ENCODE results near the gene GXYLT2.
"Not testable (repeated sequence)": the region's sequence is repeated elsewhere in the genome, so short reads cannot be mapped to it uniquely, and the experiment has no call there.

The GXYLT2 gene

DNA sequence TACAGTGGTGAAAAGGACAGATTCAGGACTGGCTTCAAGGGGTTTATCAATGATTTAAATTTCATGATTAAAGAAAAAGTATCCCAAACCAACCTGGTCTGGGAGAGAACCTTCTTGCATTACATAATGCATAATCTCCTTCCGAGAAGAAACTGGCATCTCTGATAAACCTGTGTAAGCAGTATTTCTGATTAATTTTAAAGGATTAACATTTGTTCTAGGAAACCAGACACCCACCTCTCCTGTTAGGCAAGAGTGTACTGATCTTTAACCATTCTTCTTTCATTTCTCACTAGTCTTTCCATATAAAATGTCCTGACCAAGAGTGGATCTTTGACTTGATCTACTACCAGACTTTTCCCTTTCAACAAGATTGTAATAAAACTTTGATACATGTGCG, 85.9 kb downstream of the GXYLT2 start:
- no peak for DNase-seq (ENCODE audit: low read depth in 2 of 2)

DNA sequence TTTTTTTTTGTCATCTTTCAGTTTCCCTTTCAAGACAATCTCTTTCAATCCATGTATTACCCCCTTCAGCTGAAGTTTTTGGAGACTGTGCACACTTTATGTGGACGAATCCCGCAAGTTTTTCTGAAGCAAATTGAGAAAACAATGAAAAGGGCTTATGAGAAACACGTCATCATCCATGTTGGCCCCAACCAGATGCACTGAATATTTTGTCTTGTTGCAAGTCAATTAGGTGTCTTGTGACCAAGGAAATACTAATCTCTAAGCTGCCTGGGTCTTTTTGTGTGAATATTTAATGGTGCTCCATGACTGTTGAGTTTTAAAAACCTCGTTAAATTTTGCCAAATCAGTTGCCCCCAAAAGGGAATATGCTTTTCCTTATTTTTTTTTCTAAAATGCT, 87.1 kb downstream of the GXYLT2 start:
- DNase-seq (ENCODE audit: low read depth in 2 of 2) = no peak

DNA sequence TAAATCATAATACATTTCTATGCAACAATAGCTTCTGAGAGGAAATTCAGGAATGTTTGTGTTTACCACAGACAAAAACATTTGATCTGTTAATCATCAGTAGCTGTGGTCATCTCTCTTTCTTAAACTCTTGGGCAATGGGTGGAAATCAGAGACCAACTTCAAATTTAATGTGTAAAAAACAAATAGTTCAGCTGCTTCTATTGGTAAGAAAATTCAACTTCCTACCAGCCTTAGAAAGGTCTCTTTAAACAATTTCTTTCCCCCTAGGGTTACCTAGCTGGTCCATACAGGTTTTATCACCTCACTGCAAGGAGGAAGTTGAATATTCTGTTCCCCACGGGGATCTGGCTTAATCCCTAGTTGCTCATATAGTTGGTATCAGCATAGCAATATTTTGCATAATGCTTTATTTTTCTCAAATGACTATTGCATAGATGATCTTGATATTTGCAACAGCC, 88.5 kb downstream of the GXYLT2 start:
- DNase-seq (ENCODE audit: low read depth in 2 of 2) = no peak

DNA sequence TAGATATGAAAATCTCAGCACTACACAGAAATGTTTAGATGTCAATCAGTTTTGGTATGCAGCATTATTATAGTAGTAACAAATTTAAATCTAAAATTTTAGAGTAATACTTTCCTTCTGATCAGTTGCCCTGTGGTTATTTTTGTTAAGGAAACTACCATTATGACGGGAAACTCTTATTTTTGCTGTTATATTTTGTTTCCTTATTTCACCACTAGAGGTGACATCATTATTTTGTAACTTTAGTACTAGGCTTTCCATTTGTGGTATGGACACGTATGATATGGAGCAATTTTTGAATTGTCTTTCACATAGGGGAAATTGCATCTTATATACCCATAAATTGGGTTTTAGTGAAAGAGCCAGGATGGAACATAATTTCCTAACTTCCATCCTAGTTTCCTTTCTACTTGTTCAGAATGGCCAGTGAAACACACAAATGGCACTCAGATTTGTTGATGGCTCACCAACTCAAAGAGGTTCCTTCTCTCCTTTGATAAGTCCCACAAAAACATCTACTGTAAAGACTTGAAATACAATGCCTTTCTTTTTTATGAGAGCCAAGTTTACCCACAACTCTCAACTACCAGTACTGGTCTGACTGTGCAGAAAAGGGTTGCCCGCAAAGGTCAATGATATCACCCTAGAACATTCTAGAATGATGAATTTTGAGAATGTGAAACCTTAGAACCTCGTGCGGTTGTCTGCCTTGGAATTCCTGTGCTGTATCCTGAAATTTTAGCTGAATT, 89.4 kb downstream of the GXYLT2 start:
- no peak for DNase-seq (ENCODE audit: low read depth in 2 of 2)

DNA sequence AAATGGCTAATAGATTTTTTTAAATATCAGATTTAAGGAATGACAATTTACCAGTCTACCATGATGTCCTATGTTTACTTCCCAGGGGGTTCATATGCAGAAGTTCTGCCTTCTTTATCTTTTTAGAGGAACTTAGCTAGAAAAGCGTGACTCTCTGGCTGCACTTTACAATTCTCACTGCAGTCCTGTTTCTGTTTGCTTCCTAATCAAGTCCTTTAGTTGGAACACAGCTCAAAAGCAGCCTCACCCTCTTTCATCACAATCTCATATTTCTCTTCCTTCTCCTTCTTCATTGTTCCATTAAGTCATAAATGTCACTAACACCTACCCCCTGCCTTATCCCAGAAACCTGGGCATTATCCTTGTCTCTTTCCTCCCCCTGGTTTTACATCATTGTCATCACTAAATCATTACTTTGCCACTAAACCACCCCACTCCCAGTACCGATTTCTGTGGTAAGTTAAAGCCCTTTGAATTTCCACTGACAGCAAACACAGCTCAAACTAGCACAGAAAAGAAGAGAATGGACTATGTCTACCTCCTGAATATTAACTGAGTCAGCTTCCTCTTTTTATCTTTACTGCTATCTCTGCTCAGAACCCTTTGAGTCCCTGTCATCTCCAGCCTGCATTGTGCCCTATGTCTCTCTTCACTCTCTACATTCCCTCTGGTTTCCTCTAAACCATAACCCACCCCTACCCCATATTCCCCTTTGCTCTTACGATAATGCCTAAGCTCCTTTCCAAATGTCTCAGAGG, 94.9 kb downstream of the GXYLT2 start:
- no peak for DNase-seq (ENCODE audit: low read depth in 2 of 2)

DNA sequence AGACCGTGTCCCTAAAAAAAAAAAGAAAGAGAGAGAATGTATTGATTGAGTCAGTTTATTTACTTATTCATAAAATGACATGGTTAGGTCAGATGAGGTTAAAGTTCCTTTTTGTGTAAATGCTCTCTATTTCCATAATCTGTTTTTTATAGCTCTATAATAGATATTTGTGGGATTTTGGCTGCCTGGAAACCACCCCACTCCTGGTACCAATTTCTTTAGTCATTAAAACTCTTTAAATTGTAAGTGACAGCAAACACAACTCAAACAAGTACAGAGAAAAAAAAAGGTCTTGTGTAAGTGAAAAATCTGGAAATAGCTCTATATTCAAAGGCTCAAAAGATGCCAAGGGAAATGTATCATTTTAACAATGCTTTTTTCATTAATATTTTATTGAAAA, 97.7 kb downstream of the GXYLT2 start:
- no peak for DNase-seq (ENCODE audit: low read depth in 2 of 2)

DNA sequence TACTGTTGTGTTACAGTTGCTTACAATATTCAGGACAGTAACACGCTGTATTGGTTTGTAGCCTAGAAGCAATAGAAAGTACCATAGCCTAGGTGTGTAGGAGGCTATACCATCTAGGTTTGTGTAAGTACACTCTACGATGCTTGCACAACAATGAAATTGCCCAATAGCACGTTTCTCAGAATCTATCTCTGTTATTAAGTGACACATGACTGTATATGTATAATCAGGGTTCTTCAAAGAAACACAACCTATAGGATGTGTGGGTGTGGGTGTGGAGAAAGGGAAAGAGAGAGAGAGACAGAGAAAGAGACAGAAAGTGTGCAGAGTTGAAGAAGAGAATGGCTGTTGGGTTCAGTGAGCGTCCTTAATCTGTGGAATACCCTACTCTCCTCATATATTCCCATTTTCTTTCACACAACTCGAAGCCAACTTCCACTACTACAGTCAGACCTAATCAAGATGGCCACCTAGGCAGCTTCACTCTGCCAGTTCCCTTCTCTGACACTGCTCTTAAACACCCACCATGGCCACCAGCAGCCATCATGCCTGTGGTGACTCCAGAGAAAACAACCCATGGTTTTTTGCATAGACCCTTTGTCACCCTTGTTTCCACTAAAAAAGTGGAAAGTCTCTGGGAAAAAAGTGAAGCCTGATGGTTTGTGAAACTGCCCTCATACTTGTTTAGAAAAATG, 103.0 kb downstream of the GXYLT2 start:
- DNase-seq (ENCODE audit: low read depth in 2 of 2) = no peak

DNA sequence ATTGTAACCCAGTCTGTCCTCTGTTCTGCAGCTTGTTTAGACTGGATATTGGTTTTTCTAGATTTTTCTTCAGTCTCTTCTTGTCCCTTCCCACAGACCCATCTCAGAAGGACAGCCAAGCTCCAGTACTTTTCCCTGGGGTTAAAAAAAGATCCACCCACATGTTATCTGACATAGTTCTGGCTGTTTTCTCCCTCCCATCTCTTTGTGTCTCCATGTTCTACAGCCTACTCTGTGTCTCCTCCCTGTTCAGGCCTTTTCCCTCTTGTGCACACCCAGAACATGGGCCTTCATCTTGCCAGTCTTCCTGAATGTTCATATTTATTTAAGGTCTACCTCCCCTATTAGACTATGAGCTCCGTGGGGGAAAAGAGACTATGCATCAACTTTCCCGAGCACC, 103.7 kb downstream of the GXYLT2 start:
- DNase-seq (ENCODE audit: low read depth in 2 of 2) = no peak

DNA sequence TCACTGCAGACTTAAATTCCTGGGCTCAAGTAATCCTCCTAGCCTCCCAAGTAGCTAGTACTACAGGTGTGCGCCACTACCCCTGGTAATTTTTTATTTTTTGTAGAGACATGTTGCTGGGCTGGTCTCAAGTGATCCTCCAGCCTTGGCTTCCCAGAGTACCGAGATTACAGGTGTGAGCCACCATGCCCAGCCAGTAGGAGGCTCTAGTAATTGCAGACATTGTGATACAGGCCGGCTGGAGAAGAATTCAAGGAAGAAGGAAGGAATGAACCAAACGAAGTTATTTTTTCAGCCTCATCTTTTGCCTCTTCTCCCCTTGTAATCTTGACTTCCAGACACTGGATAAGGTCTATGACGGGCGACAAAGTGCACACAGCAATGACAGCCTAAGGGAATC, 105.5 kb downstream of the GXYLT2 start:
- no peak for DNase-seq (ENCODE audit: low read depth in 2 of 2)

DNA sequence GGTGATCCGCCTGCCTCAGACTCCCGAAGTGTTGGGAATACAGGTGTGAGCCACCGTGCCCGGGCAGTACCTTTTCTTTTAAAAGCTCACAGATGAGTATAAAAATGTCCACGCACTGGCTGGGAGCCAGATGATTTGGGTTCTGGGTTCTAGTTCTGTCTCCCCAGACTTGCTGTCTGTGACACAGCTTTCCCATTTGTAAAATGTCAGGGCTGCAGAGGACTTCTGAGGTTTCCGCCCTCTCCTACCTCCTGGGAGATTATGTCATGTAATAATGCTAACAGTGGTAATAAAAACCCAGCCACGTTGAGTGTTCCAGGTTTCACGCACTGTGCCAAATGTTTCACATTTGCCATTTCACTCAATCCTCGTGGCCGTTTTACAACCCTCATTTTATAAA, 107.5 kb downstream of the GXYLT2 start:
- no peak for DNase-seq (ENCODE audit: low read depth in 2 of 2)

DNA sequence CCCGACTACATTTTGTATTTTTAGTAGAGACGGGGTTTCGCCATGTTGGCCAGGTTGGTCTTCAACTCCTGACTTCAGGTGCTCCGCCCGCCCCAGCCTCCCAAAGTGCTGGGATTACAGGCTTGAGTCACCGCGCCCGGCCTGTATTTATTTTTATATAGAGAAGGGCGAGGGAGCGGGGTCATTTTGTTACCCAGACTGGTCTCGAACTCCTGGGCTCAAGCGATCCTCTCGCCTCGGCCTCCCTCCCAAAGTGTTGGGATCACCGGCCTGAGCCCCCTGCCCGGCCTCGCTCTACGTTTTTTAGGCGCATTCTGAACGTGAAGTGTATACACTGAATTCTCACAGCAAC, 108.3 kb downstream of the GXYLT2 start:
- no peak for DNase-seq (ENCODE audit: low read depth in 2 of 2)

DNA sequence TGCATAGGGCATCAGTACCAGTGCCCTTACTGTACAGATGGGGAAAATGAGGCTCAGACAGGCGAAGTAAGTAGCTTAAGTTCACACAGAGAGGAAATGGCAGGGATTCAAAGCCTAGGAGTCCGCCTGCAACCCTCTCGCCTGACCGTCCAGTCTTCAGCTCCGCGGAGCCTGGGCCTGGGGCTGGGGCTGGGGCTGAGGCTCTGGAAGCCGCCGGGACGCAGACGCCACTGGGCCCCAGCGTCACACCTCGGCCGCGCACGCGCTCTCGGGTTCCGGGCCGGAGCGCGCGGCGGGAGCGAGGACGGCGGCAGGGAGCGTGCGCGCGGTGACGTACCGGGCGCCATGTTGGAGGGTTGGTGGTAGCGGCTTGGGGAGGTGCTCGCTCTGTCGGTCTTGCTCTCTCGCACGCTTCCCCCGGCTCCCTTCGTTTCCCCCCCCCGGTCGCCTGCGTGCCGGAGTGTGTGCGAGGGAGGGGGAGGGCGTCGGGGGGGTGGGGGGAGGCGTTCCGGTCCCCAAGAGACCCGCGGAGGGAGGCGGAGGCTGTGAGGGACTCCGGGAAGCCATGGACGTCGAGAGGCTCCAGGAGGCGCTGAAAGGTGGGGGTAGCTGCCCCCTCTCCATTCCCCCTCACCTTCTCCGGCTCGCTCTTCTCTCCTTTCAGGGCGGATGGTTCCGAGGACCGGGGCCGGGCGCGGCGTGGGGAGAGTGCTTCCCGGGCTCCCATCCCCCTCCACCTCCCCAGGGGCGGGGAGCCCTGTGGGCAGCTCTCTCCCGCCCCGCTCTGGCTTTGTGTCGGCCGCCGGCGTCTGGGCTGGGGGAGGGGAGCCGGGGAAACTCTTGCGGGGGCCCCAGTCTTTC, 108.9 kb downstream of the GXYLT2 start, which contains the start of gene PPP4R2:
PPP4R2 (plus strand) TSS at position 339 of the 861 bp plus-strand sequence; CDS start at position 566, 227 bp downstream.
- peak; percentile 78 to 87 for DNase-seq (ENCODE audit: low read depth in 2 of 2)

DNA sequence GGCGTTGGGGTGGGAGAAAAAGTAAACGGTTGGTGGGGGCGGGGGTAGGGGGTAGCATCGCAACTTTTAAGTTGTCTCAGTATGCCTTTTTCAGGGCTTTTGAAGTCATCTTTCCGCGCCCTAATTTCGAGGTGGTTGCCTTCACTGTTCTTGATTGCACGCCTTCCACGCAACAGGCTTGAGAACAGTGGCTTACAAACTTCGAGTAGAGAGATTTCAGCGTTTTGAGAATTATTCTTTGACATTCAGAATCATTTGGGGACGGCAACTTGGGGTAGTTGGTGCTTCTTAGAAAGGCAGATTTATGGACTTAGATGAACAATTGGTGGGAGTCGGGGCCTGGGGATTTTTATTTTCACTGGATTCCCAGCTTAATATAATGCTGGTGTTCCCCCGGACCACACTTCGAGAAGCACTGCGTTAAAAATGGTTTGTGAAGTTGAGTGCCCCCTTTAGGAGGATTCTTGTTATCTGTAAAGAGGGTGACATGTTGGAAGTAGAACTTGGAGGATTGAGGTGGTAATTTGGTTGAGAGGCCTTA, 109.6 kb downstream of the GXYLT2 start:
- no peak for DNase-seq (ENCODE audit: low read depth in 2 of 2)

DNA sequence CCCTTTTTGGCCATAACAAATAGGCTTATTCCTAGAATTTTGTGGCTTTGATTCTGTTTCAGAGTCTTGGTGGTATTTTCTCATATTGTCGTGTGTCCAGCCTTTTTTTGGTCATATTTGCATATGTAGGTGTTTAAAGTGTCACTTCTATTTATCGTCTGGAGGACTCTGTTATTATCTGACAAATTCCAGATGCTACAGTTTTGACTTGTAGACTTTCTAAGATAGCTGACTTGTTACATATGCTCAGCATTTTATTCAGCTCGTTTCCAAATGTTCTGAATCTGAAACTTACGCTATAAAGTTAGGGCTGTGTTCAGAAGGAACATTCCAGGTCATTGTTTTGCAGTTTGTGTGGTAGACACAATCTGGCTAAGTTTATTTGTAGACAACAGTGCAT, 110.6 kb downstream of the GXYLT2 start:
- no peak for DNase-seq (ENCODE audit: low read depth in 2 of 2)

DNA sequence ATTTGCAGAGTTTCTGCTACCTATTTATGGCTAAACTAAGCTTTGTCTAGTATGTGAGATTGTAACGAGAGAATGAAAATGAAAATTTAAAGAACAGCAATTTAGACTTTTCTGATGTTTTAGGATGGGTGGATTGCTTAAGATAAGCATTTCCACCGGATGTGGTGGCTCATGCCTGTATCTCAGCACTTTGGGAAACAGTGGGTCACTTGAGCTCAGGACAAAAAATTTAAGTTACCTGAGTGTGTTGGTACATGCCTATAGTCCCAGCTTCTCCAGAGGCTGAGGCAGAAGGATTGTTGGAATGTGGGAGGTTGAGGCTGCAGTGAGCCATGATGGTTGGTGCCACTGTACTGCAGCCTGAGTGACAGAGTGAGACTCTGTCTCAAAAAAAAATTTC, 112.1 kb downstream of the GXYLT2 start:
- DNase-seq (ENCODE audit: low read depth in 2 of 2) = no peak

DNA sequence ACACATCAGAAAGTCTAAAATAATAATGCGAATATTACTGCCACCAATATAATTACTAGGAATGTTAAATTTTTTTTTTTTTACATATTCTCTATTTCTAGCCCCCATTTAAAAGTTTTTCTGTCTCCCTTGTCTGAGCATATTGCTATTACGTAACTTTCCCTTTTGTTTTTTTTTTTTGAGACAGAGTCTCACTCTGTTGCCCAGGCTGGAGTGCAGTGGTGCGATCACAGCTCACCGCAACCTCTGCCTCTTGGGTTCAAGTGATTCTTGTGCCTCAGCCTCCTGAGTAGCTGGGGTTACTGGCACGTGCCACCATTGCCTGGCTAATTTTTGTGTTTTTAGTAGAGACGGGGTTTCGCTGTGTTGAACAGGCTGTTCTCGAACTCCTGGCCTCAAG, 115.2 kb downstream of the GXYLT2 start:
- DNase-seq (ENCODE audit: low read depth in 2 of 2) = not testable (repeated sequence)

DNA sequence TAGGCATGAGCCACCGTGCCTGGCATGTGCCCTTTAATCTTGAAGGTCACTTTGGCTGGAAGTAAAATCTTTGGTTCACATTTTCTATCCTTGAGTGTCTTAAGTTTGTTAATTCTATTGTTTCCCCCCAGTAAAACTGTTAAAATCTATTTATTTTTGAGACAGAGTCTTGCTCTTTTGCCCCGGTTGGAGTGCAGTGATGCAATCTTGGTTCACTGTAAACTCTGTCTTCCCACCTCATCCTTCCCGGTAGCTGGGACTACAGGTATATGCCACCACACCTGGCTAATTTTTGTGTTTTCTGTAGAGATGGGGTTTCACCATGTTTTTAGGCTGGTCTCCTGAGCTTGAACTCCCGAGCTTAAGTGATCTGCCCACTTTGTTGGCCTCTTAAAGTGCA, 116.5 kb downstream of the GXYLT2 start:
- no peak for DNase-seq (ENCODE audit: low read depth in 2 of 2)

DNA sequence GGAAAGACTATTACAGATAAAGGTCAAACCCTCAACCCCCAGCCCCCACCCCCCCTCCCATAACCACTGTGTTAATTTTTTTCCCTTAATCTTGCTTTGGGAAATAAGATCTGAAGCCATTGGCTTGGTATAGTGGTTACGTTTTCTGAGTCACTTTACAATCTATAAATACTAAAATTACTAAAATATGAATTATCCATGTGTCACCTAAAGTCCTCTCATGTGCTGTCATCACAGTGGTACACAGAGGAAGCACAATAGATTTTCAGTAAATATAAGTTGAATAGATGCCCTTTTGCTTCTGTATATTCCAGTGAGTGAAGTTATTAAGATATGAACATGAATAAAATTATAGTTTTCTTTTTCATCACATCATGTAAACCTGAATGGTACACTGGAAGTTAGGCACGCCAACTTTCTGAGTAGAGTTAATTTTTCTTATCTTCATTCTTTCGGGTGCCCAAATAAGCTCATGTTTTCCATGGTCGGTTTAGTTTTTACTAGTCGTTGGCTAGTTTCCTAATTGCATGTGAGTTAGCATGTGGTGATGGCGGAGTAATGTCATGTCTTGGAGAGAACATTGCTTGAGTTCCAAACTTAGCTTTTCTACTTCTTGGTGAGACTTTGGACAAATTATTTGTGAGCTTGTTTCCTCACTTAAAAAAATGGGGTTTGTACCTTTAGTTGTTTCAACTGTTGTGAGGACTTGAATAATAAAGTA, 120.3 kb downstream of the GXYLT2 start:
- no peak for DNase-seq (ENCODE audit: low read depth in 2 of 2)

DNA sequence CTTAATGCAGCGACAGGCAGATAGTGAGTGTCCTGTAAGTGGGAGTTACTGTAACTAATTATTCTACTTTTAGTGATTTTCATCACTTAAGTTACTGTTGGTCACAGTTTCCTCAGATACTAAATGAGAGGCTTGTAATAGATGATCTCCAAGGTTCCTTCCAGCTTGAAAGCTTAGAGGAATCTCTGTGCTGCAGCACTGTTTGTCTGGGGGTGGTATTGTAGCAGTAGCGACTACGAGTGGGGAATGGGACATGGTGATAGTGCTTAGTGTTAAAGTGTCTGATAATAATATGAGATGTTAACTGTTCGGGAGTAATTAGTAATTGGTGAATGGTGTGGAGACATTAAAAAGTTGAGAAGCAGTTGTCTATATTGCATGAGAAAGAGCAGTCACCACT, 121.2 kb downstream of the GXYLT2 start:
- no peak for DNase-seq (ENCODE audit: low read depth in 2 of 2)

DNA sequence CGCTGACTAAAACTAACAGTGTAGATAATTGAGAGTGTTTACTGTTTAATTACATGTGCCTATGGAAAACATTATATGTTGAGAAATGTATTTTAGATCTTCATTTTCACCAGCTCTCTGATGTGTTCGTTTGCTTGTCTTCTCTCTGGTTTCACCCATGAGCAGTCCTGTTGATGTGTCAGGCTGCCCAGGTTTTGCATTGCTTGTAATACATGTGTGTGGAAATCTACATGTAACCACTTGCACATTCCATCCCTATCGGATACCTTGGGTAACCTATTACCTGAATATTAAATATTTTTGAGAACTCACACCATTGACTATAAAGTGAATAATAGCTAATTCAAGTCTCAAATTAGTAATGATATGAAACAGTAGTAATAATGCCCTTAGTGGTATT, 121.9 kb downstream of the GXYLT2 start:
- no peak for DNase-seq (ENCODE audit: low read depth in 2 of 2)

DNA sequence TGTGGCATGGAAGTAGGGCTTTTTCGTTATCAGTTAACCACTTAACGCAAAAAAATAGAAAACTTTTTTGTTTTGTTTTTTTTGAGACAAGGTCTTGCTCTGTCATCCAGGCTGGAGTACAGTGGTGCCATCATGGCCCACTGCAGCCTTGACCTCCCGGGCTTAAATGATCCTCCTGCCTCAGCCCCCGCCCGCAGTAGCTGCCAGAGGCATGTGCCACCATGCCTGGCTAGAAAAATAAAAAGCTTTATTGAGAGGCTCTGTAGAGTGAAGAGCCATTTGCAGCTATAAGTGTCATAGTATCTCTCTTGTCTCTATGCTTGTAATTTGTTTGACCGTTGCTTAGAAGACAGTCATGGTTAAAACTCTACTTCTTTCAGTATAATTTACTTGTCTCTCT, 122.3 kb downstream of the GXYLT2 start:
- no peak for DNase-seq (ENCODE audit: low read depth in 2 of 2)

Measured in activated CD4-positive, alpha-beta T cell treated with anti-CD3 and anti-CD28 coated beads for 24 hours (primary cell).